GM21529 (cell line): ENCODE measurements around the gene ANKRD33.
"Not testable (repeated sequence)": the region's sequence is repeated elsewhere in the genome, so short reads cannot be mapped to it uniquely, and the experiment has no call there.

Source experiments
- ATAC-seq: cut with Tn5 transposase; IDR thresholded peaks from one replicate; pipeline ENCODE4 v1.9.1; 2021; ENCODE audit not compliant: unreplicated experiment

Gene ANKRD33

DNA sequence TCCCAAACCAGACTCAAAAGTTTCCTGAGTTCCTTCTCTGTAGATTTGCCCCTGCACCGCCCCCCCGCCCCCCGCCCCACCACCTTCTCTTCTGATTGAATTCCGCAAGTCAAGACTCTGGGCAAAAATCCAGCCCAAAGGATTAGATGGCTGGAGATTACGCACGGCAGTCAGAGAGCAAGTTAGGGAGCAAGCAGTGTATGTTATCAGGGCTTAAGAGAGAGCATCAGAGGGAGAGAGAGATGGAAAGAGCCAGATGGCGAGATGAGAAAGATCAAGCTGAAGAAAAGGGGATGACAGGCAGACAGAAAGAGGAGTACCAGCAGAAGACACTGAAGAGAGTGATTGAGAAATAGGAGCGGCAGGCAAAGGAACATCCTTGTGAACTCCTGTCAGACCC lies 13.9 kb upstream of the ANKRD33 start:
- no peak for ATAC-seq

DNA sequence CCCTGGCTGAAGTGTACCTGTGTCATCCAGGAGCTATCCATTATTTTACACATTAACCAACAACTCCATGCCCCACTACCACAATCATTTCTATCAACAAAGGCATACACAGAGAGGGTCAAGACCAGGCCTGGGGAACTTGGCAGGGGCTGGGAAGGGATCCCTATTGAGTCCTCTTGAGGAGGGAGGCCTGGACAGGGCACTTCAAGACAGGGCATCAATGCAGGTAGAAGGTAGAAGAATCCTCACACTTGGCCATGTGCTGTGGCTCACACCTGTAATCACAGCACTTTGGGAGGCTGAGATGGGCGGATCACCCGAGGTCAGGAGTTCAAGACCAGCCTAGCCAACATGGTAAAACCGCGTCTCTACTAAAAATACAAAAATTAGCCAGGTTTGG lies 13.4 kb upstream of the ANKRD33 start:
- ATAC-seq = no peak

GRCh38 chr12:51879102-51879501 lies 8.8 kb upstream of the ANKRD33 start:
- ATAC-seq = no peak

DNA sequence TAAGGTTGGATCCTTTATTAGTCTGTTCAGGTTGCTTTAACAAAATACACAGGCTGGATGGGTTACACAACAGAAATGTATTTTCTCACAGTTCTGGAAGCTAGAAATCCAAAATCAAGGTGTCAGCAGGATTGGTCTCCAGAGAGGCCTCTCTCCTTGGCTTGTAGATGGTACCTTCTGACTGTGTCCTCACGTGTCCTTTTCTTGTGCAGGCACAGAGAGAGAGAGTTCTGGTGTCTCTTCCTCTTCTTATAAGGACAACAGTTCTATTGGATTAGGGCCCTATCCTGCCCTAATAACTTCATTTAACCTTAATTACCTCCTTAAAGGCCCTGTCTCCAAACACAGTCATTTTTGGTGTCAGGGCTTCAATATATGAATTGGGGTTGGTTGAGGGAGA lies 4.6 kb upstream of the ANKRD33 start:
- ATAC-seq = no peak

- ATAC-seq = no peak
Observed at GRCh38 chr12:51883998-51884675, 3.8 kb upstream of the ANKRD33 start.

- ATAC-seq = no peak
Observed at GRCh38 chr12:51884676-51885229, 3.1 kb upstream of the ANKRD33 start.

DNA sequence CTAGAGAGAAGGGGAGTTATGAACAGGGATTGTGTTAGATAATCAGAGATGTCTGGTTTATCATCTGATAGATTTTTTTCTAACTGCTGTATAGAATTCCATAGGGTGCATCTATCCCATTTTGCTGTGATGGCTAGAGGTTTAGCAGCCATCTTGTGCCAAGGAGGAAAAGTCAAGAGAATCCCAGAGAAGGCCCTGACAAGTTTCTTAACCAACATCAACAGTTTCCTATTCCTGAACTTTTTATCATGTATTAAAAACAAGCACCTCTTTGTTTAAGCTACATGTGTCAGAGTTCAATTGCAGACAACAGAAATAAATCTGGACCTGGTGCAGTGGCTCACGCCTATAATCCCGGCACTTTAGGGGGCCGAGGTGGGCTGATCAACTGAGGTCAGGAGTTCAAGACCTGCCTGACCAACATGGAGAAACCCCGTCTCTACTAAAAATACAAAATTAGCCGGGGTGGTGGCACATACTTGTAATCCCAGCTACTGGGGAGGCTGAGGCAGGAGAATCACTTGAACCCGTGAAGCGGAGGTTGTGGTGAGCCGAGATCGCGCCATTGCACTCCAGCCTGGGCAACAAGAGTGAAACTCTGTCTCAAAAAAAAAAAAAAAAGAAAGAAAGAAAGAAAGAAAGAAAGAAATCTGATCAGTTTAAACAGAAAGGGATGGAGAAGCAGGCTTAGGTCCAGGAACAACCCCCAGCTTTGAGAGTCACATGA lies 2.4 kb upstream of the ANKRD33 start:
- ATAC-seq = not testable (repeated sequence)

DNA sequence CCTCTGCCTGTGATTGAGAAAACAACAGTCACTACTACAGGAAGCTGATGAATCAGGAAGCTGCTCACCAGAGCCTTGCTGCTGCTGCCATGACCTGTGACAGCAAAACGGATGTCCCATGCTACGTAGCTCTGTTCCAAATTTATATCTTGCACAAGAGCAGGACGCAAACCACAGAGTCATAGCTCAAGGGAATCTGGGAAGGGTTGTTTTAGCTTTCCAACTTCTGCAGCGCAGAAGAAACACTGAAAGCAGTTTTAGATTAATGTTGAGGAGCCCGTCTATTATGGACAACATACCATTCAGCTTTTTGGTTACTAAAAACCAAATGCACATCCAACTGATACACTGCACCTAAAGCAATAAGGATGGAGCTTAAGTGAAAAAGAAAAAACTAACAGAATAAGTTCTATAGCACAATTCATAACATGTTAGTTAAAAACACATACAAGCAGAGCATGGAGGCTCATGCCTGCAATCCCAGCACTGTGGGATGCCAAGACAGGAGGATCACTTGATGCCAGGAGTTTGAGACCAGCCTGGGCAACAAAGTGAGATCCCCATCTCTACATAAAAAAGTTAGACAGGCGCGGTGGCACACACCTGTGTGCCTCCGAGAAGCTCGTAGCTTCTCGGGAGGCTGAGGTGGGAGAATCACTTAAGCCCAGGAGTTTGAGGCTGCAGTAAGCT lies 1.7 kb upstream of the ANKRD33 start:
- ATAC-seq = no peak

DNA sequence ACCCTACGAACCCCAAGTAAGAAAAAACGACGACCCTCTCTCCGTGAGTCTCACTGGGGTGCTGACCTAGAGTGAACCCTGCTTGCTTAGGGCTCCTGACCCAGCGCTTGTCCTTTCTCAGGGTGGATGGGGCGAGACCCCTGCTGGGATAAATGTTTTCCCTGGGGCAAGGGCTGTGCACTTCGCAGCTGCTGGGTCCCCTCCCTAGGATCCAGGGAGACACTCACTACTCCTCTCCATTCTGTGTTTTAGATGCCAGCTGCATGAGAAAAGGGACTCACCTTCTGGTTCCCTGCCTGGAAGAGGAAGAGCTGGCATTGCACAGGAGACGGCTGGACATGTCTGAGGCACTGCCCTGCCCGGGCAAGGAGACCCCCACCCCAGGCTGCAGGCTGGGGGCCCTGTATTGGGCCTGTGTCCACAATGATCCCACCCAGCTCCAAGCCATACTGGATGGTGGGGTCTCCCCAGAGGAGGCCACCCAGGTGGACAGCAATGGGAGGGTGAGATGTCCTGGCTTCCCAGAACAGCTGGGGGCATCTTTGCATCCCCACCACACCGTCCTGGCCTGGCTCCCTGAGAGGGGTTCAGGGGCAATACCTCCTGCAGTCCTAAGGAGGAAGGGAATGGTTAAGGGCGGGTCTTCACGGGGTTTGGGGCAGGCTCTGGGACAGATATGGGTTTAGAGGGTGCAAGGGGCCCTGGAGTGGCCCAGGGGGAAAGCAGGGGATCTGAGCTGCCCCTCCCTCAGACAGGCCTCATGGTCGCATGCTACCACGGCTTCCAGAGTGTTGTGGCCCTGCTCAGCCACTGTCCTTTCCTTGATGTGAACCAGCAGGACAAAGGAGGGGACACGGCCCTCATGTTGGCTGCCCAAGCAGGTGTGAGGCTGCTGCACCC lies 663 bp downstream of the ANKRD33 start:
- ATAC-seq = no peak

GRCh38 chr12:51889216-51890132 lies 1.6 kb downstream of the ANKRD33 start:
- ATAC-seq = no peak

DNA sequence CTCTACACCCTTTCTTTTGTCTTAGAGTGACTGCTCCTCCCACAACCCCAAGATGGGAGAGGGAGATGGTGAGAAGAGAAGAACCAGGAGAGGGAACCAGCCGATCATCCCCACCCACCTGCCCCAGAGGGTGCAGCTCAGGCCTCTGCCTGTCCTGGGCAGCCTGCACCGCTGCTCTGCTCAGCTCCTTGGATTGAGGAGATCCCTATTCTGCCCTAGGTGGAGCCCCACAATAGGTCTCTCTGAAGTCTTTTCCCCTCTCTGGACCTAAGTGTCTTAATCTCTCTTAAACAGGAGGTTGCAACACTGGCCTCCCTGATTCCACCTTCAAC lies 2.2 kb downstream of the ANKRD33 start:
- no peak for ATAC-seq

DNA sequence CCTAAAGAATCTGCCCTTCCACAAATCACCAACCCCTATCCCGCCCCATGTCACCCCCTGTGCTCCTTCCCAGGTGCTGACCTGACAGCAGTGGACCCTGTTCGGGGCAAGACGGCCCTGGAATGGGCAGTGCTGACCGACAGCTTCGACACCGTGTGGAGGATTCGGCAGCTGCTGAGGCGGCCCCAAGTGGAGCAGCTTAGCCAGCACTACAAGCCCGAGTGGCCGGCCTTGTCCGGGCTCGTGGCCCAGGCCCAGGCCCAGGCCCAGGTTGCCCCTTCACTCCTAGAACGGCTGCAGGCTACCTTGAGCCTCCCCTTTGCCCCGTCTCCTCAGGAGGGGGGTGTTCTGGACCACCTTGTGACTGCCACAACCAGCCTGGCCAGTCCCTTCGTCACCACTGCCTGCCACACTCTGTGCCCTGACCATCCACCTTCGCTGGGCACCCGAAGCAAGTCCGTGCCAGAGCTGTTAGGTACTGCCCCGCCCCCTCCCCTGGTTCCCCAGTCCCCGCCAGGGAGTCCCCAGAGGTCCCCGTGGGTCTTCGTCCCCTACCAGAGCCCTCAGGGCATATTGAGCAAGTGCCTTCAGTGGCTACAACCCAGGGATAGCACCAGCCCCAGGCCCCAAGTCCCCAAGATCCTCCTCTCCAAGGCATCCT lies 2.7 kb downstream of the ANKRD33 start:
- ATAC-seq = no peak

GRCh38 chr12:51891843-51892242 lies 3.9 kb downstream of the ANKRD33 start:
- no peak for ATAC-seq

DNA sequence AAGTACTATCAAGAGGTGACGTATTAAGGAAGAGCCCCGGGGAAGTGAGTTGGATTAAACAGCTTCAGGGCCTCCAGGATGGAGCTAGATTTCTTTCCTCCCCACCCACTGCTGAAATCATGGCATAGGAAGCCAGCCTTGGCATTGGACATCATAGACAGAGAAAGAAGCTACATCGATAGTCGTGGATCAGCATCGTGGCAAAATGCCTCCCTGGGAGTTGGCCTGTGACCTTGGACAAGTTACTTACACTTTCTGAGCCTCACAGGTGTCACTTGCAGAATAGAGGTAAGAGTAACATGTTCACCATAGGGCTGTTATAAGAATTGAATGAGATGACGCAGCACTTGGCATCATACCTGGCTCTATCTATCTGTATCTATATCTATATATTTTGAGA lies 5.9 kb downstream of the ANKRD33 start:
- ATAC-seq = no peak

DNA sequence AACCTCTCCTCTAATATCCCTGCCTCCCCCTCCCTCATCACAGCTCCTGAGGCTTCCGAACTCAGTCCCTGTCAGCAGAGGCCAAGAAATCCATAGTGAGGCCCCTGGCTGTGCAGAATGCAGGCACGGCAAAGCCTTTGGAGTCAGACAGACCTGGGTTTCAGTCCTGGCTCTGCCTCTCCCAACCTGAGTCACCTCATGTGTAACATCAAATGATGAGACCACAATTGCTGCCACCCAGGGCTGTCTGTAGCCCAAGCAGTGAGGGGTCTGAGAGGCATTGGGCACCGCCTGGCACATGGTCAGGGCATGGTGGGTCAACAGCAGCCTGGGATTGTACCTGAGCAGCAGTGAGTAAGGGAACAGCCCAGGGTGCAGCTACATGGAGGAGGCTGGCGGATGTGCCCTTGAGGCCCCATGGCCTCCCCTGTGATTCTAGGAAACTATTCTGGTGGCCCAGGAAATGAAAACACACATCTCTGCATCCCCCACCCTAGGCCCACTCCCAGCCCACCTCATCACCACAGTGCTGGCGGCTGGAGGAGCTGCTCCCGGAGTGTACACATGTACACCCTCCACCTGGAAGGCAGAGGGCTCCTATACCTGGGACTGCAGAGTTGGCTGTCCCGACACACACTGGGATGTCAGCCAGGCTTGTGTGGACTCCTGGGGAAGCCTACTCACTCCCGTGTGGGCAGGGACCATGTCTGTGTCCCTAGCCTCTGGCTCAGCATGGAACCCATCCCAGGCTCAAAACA lies 7.7 kb downstream of the ANKRD33 start:
- ATAC-seq = no peak

DNA sequence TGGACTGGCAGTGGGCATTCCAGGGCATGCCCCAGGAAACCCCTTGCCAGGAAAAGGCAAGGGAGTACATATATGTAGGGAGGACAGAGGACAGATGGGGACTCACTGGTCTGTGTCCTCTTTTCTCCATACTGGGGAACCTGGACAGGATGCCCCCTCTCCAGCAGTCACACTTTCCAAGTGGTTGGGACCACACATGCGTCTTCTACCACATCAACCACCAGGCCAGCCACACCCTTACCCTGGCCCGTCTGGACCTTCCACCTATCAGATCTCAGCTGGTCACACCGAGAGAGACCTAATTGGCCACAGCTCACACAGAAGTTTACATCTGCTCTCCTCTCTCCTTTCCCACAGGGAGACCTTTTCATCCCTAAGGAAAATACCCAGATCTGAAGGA lies 8.3 kb downstream of the ANKRD33 start:
- no peak for ATAC-seq

DNA sequence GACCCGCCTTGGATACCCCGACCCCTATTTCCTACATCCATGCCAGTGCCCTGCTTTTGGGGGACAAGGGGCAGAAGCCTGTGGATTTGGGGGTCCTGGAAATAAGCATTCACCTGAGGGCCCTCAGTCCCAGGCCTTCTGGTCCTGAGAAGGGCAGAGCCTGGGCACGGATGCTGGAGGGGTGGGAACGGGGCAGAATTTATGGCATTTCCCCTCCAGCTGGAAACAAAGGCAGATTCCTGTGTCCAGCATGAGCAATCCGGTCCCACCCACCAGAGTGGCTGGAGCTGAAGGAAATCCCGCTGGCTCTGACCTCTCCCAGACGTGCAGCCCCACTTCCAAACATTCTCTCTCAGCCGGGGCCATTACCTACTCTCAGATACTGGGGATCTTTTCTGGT lies 9.3 kb downstream of the ANKRD33 start:
- no peak for ATAC-seq

DNA sequence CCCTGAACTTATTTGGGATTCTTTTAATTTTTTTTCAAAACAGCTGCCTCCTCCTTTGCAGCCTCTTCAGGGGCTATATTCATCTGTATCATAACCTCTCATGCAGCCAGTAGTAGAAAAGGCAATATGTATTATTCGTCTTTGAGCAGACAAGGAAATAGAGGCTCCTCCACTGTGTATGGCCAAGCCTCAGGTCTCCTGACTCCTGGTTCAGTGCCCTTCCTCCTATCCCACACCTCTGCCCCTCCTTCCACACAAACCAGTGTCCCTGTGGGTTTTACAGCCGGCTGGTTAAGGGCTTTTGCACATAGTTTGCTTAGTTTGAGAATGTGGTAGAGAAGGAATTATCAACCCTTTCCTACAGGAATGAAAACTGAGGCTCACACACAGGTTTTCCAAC lies 10.6 kb downstream of the ANKRD33 start:
- no peak for ATAC-seq

GRCh38 chr12:51898937-51899336 lies 11.0 kb downstream of the ANKRD33 start:
- no peak for ATAC-seq
